ENCODE data around the gene TIAM2. TPM values are rescaled to one million over a fixed set of nuclear protein-coding genes. Genes with fewer than 3 reads are reported as not detected.
"Not testable (repeated sequence)": the region's sequence is repeated elsewhere in the genome, so short reads cannot be mapped to it uniquely, and the experiment has no call there.

TIAM2 gene
- total RNA-seq, 1 donor from 2014 or later = 6.2 TPM

DNA sequence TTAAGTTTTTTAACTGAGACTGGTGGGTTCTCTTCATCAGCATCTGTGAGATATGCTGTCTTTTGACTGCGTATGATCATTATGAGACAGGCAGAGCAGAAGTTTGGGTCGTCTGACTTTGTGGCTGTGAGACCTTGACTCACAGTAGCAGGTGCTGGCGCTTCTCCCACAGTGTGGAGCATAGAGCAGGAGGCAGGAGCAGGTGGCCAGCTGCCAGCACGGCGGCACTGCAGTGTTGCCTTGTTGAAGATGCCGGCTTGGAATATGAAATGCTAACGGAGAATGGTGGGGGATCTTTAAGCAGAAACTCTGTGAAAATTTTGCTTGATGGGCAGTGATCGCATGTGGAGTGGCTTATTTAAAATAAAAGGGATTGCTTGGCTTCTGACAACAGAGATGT is 105.0 kb downstream of the TIAM2 start:
- Histone ChIP-seq H3K4me1 (no peaks in the 10 kb centered on the region), H3K36me3 (no peaks in the 10 kb centered on the region), H3K27me3 (no peaks in the 10 kb centered on the region), H3K9me3 (no peaks in the 10 kb centered on the region), H3K4me3 (no peak overlapping the region), H3K27ac (no peak overlapping the region)
- TF ChIP-seq, protein P1, sequence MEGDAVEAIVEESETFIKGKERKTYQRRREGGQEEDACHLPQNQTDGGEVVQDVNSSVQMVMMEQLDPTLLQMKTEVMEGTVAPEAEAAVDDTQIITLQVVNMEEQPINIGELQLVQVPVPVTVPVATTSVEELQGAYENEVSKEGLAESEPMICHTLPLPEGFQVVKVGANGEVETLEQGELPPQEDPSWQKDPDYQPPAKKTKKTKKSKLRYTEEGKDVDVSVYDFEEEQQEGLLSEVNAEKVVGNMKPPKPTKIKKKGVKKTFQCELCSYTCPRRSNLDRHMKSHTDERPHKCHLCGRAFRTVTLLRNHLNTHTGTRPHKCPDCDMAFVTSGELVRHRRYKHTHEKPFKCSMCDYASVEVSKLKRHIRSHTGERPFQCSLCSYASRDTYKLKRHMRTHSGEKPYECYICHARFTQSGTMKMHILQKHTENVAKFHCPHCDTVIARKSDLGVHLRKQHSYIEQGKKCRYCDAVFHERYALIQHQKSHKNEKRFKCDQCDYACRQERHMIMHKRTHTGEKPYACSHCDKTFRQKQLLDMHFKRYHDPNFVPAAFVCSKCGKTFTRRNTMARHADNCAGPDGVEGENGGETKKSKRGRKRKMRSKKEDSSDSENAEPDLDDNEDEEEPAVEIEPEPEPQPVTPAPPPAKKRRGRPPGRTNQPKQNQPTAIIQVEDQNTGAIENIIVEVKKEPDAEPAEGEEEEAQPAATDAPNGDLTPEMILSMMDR (IDR thresholded peaks at IDR 0.05) = no peak
- intact Hi-C loops (cut with DNase I) = no loop called here
- DNase-seq (no peak), ATAC-seq (no peak)

DNA sequence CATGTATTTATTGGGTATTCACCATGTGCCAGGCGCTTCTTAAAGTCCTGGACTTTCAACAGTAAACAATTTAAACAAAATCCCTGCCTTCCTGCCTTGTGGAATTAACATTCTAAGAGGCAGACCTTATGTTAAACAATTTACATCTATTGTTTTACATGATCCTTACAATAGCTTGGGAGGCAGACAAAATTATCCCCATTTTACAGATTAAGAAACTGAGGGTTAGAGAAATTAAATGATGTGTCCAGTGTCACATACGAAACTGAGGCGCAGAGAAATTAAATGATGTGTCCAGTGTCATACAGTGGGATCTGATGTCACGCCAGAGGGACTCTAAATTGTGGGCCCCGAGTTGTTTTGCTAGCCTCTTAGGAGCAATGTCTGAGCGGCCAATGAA is 105.5 kb downstream of the TIAM2 start:
- intact Hi-C loops (cut with DNase I) = no loop called here
- no peak for ATAC-seq
- no peak for DNase-seq
- Histone ChIP-seq H3K9me3 (no peaks in the 10 kb centered on the region), H3K4me1 (no peaks in the 10 kb centered on the region), H3K27ac (no peak overlapping the region), H3K27me3 (no peaks in the 10 kb centered on the region), H3K36me3 (no peaks in the 10 kb centered on the region), H3K4me3 (no peak overlapping the region)
- TF ChIP-seq, protein P1 (IDR thresholded peaks at IDR 0.05) = no peak

DNA sequence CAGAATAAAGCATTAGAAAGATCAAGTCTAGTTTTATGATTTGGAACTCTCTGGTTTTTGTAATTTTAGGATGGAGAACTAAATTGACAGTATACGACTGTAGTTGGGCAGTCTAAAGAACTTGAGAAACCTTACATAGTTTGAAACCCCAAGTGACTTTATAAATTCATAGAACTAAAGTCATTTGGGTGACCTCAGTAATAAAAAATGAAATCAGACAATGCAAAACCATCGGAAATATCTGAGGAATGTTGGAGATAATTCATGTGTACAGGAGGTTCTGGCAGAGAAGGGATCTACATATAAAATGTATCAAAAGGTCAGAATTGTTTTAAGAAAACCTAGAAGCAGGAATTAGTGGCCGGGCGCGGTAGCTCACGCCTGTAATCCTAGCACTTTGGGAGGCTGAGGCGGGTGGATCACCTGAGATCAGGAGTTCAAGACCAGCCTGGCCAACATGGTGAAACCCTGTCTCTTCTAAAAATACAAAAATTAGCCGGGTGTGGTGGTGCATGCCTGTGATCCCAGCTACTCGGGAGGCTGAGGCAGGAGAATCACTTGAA is 108.0 kb downstream of the TIAM2 start:
- H3K27ac ChIP-seq; intact Hi-C loops (cut with DNase I): not testable (repeated sequence)

DNA sequence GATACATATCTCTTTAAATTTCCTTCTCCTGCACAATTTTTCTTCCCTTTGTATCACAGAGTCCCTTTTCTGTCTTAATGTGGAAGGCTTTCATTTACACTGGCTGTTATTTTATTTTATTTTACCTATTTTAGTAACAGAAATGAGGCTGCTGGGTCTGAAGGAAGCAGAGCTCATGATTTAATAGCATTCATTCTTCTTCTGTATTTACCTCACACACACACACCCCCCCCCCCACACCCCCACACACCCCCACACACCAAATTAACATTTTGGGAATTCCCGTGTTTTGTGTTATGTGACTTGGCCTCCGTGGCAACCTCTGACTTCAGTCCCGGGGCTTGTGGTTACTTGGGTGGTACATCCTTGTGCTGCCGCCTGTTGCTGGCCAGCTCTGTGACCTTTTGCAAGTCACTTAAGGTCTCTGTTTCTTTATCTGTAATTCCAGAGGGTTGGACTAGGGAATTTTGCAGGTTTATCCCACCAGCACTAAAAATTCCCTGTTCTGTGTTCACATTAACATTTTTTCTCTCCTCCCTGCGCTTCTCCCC is 108.8 kb downstream of the TIAM2 start:
- Histone ChIP-seq H3K4me3 (no peak overlapping the region), H3K36me3 (no peaks in the 10 kb centered on the region), H3K27ac (no peak overlapping the region), H3K9me3 (no peaks in the 10 kb centered on the region), H3K27me3 (no peaks in the 10 kb centered on the region), H3K4me1 (no peaks in the 10 kb centered on the region)
- DNase-seq = no peak
- intact Hi-C loops (cut with DNase I) = no loop called here
- ATAC-seq = no peak
- TF ChIP-seq, protein P1 (IDR thresholded peaks at IDR 0.05) = no peak

More for the DNA sequence above, 108.0 kb downstream of the TIAM2 start:
- H3K27me3 ChIP-seq, H3K4me1 ChIP-seq, ATAC-seq, H3K36me3 ChIP-seq, H3K9me3 ChIP-seq, DNase-seq, H3K4me3 ChIP-seq: not testable (repeated sequence)

DNA sequence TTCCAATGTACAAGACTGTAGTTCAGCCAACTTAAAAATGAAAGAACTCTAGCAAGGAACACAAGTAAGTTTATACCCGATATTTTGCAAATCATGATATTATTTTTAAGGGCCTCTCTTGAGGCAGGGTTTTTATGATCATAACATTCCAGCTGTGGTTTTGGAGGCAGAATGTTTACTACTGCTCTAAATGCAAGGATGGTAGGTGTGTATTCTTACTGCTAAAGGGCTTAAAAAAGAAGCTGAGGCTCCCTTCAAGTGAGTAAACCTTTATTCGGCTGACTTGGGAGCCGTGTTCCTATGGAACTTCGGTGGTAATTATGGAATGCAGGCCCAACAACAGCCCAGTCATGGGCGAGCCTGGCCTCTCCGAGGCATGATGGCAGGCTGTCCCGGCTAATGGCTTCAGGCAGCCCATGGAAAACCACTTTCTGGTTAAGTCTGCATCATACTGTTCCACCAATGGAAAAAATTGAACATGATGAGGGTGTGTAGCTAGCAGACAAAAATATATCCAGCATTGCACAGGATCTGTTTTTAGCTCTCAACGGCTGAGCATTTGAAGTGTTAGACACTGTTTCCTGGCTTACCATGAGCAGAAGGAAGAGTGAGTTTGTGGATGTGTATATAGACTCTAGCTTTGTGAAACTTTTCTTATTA is 111.5 kb downstream of the TIAM2 start:
- DNase-seq (no peak), ATAC-seq (no peak)
- no peaks in the 10 kb centered on the region for H3K27me3 ChIP-seq
- TF ChIP-seq, protein P1 (IDR thresholded peaks at IDR 0.05) = no peak
- no peaks in the 10 kb centered on the region for H3K4me1 ChIP-seq
- H3K36me3 ChIP-seq = no peaks in the 10 kb centered on the region
- intact Hi-C loops (cut with DNase I) = no loop called here
- no peak overlapping the region for H3K27ac ChIP-seq
- no peaks in the 10 kb centered on the region for H3K9me3 ChIP-seq
- no peak overlapping the region for H3K4me3 ChIP-seq

DNA sequence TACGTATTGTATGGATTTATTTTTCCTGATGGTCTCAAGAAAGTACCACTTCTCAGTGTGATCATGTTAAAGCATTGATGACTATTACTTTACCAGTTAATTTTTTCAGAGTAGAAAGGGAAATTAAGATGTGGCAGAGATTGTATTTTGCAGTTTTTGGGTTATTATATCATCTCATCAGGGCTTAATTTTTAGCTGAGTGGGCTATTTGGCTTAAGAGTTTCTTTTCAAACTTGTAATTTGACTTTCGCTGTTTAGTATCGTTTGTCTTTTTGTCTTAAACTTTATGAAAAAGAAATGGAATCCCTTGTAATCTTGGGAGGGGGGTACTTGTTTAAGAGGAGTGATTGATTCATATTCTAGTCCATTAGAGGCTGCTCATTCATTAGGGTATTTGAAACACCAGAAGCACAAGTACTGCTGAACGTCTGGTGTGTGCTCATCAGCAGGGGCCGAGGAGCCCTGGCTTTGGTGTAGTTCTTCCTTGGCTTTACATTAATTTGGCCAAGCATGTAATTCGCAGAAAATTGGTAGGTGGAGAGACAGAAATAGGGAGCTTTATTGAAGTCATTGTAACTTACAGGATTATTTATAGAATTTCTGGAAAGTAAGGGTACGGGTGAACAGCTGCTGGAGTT is 112.4 kb downstream of the TIAM2 start:
- DNase-seq (no peak), ATAC-seq (no peak)
- Histone ChIP-seq H3K4me3 (no peak overlapping the region), H3K27me3 (no peaks in the 10 kb centered on the region), H3K36me3 (no peaks in the 10 kb centered on the region), H3K9me3 (no peaks in the 10 kb centered on the region), H3K27ac (no peak overlapping the region), H3K4me1 (no peaks in the 10 kb centered on the region)
- TF ChIP-seq, protein P1 (IDR thresholded peaks at IDR 0.05) = no peak
- intact Hi-C loops (cut with DNase I) = no loop called here
